Measurements from ENCODE around the gene PRSS2.
A peak's percentile ranks its signal among the peaks of the same experiment; 100 is the strongest.

Gene PRSS2

GRCh38 chr7:142806022-142806356 lies 35.2 kb downstream of the PRSS2 start:
- H3K9me3 ChIP-seq (ENCODE audit: control insufficient read depth, low read length), result no peaks in the 10 kb centered on the region
- H3K4me1 ChIP-seq (ENCODE audit: control insufficient read depth, insufficient read depth, low read length), result no peaks in the 10 kb centered on the region
- no peak for DNase-seq (ENCODE audit: low read depth)
- no peaks in the 10 kb centered on the region for H3K36me3 ChIP-seq (ENCODE audit: control insufficient read depth, insufficient read depth, low read length, severe bottlenecking)
- peaks cover 19% of the 10 kb centered on the region for H3K27me3 ChIP-seq (replicated peaks; ENCODE audit: control insufficient read depth, insufficient read depth, low read length)
- H3K4me3 ChIP-seq (ENCODE audit: low read length), result no peak overlapping the region
- H3K9ac ChIP-seq (ENCODE audit: low read length), result no peak overlapping the region

DNA sequence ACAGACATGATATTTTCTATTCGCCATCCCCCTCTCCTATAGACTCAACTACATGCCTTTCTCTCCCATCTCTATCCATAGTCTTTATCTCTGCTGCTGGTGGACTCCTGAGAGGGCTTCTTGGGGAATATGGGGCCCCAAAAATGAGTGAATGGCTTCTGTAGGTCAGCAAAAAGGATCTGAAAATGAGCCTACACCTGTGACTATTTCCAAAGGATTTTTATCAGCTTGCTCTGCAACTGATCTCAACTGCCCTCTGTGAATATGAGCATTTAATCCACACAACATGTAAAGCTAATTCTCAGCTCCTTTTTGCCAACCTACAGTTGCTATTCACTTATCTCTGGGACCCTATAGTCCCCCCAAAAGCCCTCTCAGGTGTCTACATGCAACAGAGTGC lies 36.2 kb downstream of the PRSS2 start:
- no peak for DNase-seq (ENCODE audit: low read depth)

GRCh38 chr7:142807855-142808460 lies 37.2 kb downstream of the PRSS2 start:
- Histone ChIP-seq H3K9me3 (ENCODE audit: control insufficient read depth, low read length) (no peaks in the 10 kb centered on the region), H3K4me3 (ENCODE audit: low read length) (no peak overlapping the region), H3K27me3 (replicated peaks; ENCODE audit: control insufficient read depth, insufficient read depth, low read length) (peaks cover 12% of the 10 kb centered on the region), H3K36me3 (ENCODE audit: control insufficient read depth, insufficient read depth, low read length, severe bottlenecking) (no peaks in the 10 kb centered on the region), H3K4me1 (ENCODE audit: control insufficient read depth, insufficient read depth, low read length) (no peaks in the 10 kb centered on the region), H3K9ac (ENCODE audit: low read length) (no peak overlapping the region)
- no peak for DNase-seq (ENCODE audit: low read depth)

More for the DNA sequence above, 36.2 kb downstream of the PRSS2 start:
- H3K4me3 ChIP-seq (ENCODE audit: low read length), result no peak overlapping the region
- H3K27me3 ChIP-seq (replicated peaks; ENCODE audit: control insufficient read depth, insufficient read depth, low read length), result peaks cover 14% of the 10 kb centered on the region
- no peaks in the 10 kb centered on the region for H3K4me1 ChIP-seq (ENCODE audit: control insufficient read depth, insufficient read depth, low read length)
- H3K9me3 ChIP-seq (ENCODE audit: control insufficient read depth, low read length), result no peaks in the 10 kb centered on the region
- no peaks in the 10 kb centered on the region for H3K36me3 ChIP-seq (ENCODE audit: control insufficient read depth, insufficient read depth, low read length, severe bottlenecking)
- no peak overlapping the region for H3K9ac ChIP-seq (ENCODE audit: low read length)

DNA sequence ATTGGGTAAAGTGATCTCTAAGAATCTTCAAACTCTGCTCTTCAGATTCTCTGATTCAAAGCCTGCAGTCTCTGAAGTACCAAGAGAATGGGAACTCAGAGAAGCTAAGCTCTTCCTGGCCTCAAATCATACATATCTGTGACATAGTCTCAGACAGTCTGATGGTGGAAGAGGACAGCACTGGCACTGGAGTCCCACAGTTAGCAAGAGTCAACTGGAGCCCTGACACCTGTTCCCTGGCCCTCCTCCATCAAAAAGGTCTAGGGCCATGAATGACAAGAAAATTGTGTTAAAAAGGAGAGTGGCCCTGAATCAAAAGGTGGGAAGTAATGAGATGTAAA lies 37.7 kb downstream of the PRSS2 start:
- Histone ChIP-seq H3K9ac (ENCODE audit: low read length) (no peak overlapping the region), H3K27me3 (replicated peaks; ENCODE audit: control insufficient read depth, insufficient read depth, low read length) (peaks cover 12% of the 10 kb centered on the region), H3K4me3 (ENCODE audit: low read length) (no peak overlapping the region), H3K9me3 (ENCODE audit: control insufficient read depth, low read length) (no peaks in the 10 kb centered on the region), H3K4me1 (ENCODE audit: control insufficient read depth, insufficient read depth, low read length) (no peaks in the 10 kb centered on the region), H3K36me3 (ENCODE audit: control insufficient read depth, insufficient read depth, low read length, severe bottlenecking) (no peaks in the 10 kb centered on the region)
- DNase-seq (ENCODE audit: low read depth), result no peak

DNA sequence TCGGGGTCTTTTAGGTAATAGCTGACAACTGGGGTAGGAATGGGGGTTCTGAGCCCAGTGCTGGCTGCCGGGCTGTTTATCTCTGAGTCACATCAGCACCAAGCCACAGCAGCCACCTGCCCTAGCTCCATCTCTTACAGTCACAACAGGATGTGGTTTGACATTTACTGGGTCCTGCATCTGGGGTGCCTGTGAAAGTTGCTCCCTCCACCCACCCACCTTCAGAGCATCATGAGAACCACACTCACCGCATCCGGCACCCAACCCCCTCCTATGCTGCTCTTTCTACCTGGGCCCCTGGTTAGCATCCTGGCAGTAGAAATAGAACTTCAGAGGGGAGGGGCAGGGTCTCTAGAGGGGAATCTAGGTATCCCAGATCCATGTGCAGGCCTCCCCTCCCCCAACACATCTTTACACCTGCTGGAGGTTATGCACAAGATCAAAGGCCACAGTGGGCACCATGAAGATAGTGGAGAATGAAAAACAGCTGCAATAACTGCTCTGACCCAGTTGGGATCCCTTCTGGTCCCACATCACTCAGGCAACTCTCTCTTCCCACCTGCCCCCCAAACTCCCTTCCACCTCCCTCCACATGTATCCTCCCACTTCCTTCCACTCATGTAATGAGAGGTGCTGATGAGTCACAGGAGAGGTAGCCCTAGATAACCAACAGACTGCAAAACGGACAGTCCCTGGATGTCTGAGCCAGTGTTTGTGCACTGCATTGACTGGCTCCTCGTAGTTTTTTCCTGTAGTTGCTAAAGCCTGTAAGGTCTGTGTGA lies 38.2 kb downstream of the PRSS2 start:
- Histone ChIP-seq H3K27me3 (replicated peaks; ENCODE audit: control insufficient read depth, insufficient read depth, low read length) (peaks cover 8% of the 10 kb centered on the region), H3K36me3 (ENCODE audit: control insufficient read depth, insufficient read depth, low read length, severe bottlenecking) (no peaks in the 10 kb centered on the region), H3K4me1 (ENCODE audit: control insufficient read depth, insufficient read depth, low read length) (no peaks in the 10 kb centered on the region), H3K4me3 (ENCODE audit: low read length) (no peak overlapping the region), H3K9ac (ENCODE audit: low read length) (no peak overlapping the region), H3K9me3 (ENCODE audit: control insufficient read depth, low read length) (no peaks in the 10 kb centered on the region)
- DNase-seq (ENCODE audit: low read depth), result no peak

GRCh38 chr7:142809671-142810070 lies 38.9 kb downstream of the PRSS2 start:
- Histone ChIP-seq H3K4me1 (ENCODE audit: control insufficient read depth, insufficient read depth, low read length) (no peaks in the 10 kb centered on the region), H3K4me3 (ENCODE audit: low read length) (no peak overlapping the region), H3K9ac (ENCODE audit: low read length) (no peak overlapping the region), H3K36me3 (ENCODE audit: control insufficient read depth, insufficient read depth, low read length, severe bottlenecking) (no peaks in the 10 kb centered on the region), H3K27me3 (replicated peaks; ENCODE audit: control insufficient read depth, insufficient read depth, low read length) (peaks cover 13% of the 10 kb centered on the region), H3K9me3 (ENCODE audit: control insufficient read depth, low read length) (no peaks in the 10 kb centered on the region)
- no peak for DNase-seq (ENCODE audit: low read depth)

DNA sequence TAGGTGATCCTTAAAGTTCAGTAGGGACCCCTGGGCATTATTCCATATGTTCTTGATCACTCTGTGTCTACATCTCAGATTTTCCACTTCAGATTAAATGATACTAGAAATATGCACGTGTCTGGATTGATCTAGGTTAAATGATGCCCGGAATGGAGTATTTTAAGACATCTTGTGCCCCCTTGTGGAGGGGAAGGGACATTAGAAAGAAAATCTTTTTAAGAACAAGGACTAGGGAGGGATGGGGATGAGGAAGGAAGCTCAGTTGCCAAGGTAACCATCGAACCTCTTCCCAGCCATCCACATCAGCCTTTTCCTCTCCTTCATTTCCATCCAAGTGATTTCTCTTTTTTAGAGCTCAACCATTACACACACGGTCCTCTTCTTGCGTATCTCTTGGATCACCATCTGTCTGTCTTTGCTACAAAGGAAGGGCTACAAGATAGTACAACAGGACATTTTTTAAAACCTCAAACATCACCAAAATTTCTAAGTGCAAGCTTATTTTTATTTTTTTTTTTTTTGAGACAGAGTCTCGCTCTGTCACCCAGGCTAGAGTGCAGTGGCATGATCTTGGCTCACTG lies 40.5 kb downstream of the PRSS2 start:
- Histone ChIP-seq H3K4me1 (ENCODE audit: control insufficient read depth, insufficient read depth, low read length) (no peaks in the 10 kb centered on the region), H3K27me3 (replicated peaks; ENCODE audit: control insufficient read depth, insufficient read depth, low read length) (peaks cover 14% of the 10 kb centered on the region), H3K9me3 (ENCODE audit: control insufficient read depth, low read length) (no peaks in the 10 kb centered on the region), H3K9ac (ENCODE audit: low read length) (no peak overlapping the region), H3K36me3 (ENCODE audit: control insufficient read depth, insufficient read depth, low read length, severe bottlenecking) (no peaks in the 10 kb centered on the region), H3K4me3 (ENCODE audit: low read length) (no peak overlapping the region)
- peak; percentile 83 for DNase-seq (ENCODE audit: low read depth)

DNA sequence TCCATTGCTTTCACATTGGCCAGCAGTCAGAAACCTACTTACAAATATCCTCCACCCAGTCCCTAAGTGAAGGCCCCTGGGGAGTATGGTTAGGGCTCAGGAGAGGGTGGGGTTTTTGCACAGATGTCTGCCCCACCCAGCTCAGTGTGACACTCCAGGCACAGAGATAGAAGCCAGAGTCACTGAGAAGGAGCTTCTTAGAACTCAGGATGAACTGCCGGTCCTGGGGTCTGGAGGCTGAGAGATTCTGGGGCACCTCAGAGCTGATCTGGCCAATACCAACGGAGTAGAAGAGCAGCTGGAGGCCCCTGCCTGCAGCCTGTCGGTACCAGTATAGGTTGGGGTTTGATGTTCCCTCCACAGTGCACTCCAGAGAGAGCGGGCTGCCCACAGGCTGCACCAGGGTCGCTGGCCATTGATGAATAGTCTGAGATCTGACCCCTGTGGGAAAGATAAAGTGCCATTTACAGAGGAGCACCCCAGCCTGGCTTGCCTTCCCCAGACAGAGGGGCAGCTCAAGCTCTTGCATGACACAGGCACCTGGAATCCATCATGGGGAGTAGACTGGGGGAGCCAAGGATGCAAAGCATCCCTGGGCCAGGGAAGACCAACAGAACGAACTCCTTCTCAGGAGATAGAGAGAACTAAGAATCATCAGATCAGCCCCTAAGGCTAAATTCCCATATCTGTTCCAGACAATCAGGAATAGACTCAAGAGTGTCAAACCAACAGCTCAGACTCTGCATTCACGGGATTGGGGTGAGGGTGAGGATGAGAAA lies 41.9 kb downstream of the PRSS2 start:
- peaks cover 20% of the 10 kb centered on the region for H3K27me3 ChIP-seq (replicated peaks; ENCODE audit: control insufficient read depth, insufficient read depth, low read length)
- no peak overlapping the region for H3K9ac ChIP-seq (ENCODE audit: low read length)
- no peaks in the 10 kb centered on the region for H3K36me3 ChIP-seq (ENCODE audit: control insufficient read depth, insufficient read depth, low read length, severe bottlenecking)
- no peak overlapping the region for H3K4me3 ChIP-seq (ENCODE audit: low read length)
- H3K9me3 ChIP-seq (ENCODE audit: control insufficient read depth, low read length), result no peaks in the 10 kb centered on the region
- DNase-seq (ENCODE audit: low read depth), result no peak
- no peaks in the 10 kb centered on the region for H3K4me1 ChIP-seq (ENCODE audit: control insufficient read depth, insufficient read depth, low read length)

DNA sequence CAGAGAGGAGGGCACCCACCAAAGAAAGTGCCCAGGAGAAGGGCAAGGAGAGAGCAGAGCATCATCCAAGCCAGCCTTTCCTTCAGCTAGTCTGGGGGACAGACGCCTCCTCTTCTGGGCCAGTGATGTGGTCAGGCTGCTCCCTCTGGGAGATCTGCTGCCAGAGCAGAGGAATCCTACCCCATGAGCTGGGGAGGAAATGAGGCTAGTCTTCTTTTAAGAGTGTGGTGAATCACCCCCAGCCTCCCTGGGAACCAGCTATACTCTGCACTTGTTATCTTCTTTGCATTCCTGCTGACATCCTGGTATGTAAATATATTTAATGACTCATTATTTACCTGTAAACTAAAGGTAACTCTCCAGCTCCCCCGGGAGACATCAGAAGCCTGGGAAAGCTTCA lies 42.5 kb downstream of the PRSS2 start:
- no peak overlapping the region for H3K9ac ChIP-seq (ENCODE audit: low read length)
- no peaks in the 10 kb centered on the region for H3K36me3 ChIP-seq (ENCODE audit: control insufficient read depth, insufficient read depth, low read length, severe bottlenecking)
- H3K4me3 ChIP-seq (ENCODE audit: low read length), result no peak overlapping the region
- H3K9me3 ChIP-seq (ENCODE audit: control insufficient read depth, low read length), result no peaks in the 10 kb centered on the region
- peaks cover 24% of the 10 kb centered on the region for H3K27me3 ChIP-seq (replicated peaks; ENCODE audit: control insufficient read depth, insufficient read depth, low read length)
- H3K4me1 ChIP-seq (ENCODE audit: control insufficient read depth, insufficient read depth, low read length), result no peaks in the 10 kb centered on the region
- DNase-seq (ENCODE audit: low read depth), result peak; percentile 35

DNA sequence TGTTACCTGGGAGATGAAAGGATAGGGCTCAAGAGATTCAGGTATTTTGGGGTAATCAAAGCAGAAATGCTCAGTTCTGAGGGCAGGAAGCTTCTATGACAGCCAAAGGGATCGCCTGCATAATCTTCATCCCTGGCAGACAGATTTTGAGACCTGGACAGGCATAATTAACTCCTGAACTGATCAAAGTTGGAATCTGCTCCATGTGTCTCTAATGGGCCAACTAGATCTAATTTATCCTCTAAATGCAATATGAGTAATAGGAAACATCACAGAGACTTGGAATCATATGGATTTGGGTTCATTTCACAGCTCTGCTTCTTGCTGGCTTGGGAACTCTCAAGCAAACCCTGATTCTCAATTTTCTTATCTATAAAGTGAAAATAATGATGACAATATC lies 42.9 kb downstream of the PRSS2 start:
- no peak overlapping the region for H3K9ac ChIP-seq (ENCODE audit: low read length)
- no peaks in the 10 kb centered on the region for H3K9me3 ChIP-seq (ENCODE audit: control insufficient read depth, low read length)
- H3K4me3 ChIP-seq (ENCODE audit: low read length), result no peak overlapping the region
- no peak for DNase-seq (ENCODE audit: low read depth)
- peaks cover 29% of the 10 kb centered on the region for H3K27me3 ChIP-seq (replicated peaks; ENCODE audit: control insufficient read depth, insufficient read depth, low read length)
- H3K4me1 ChIP-seq (ENCODE audit: control insufficient read depth, insufficient read depth, low read length), result no peaks in the 10 kb centered on the region
- H3K36me3 ChIP-seq (ENCODE audit: control insufficient read depth, insufficient read depth, low read length, severe bottlenecking), result no peaks in the 10 kb centered on the region

- Histone ChIP-seq H3K4me3 (ENCODE audit: low read length) (no peak overlapping the region), H3K4me1 (ENCODE audit: control insufficient read depth, insufficient read depth, low read length) (no peaks in the 10 kb centered on the region), H3K36me3 (ENCODE audit: control insufficient read depth, insufficient read depth, low read length, severe bottlenecking) (no peaks in the 10 kb centered on the region), H3K9ac (ENCODE audit: low read length) (no peak overlapping the region), H3K27me3 (replicated peaks; ENCODE audit: control insufficient read depth, insufficient read depth, low read length) (peaks cover 34% of the 10 kb centered on the region), H3K9me3 (ENCODE audit: control insufficient read depth, low read length) (no peaks in the 10 kb centered on the region)
- DNase-seq (ENCODE audit: low read depth), result no peak
Measured at GRCh38 chr7:142814451-142814850, 43.7 kb downstream of the PRSS2 start.

Measured in adipocyte (in vitro differentiated cells).